Prostate gland (tissue), 2 donors: ENCODE measurements around the gene AKAP12. TPM values are rescaled to one million over a fixed set of nuclear protein-coding genes. Genes with fewer than 3 reads are reported as not detected.

Source experiments
- DNase-seq: peaks from one replicate; pipeline ENCODE4 v3.0.0-alpha.2; 2019; ENCODE audit warnings: low spot score
- H3K27ac ChIP-seq, 2 donors: fragments of 200-600 bp; sonication (generic); 2 replicates each; pipeline ENCODE4 v1.5.1; 2017 to 2019
- H3K27me3 ChIP-seq: fragments of 200-600 bp; sonication (generic); replicated peaks from 2 replicates; pipeline ENCODE4 v1.5.1; 2019; ENCODE audit not compliant: insufficient read depth
- H3K36me3 ChIP-seq, 2 donors: fragments of 200-600 bp; sonication (generic); 1 replicate in 1 of 2; 2 replicates in 1 of 2; pipeline versions ENCODE4 v1.5.1 to v1.8.1; 2017 to 2019
- H3K4me1 ChIP-seq: fragments of 200-600 bp; sonication (generic); replicated peaks from 2 replicates; pipeline ENCODE4 v1.5.1; 2019
- H3K4me3 ChIP-seq, 2 donors: fragments of 200-600 bp; sonication (generic); 2 replicates each; pipeline ENCODE4 v1.5.1; 2017 to 2019
- H3K9me3 ChIP-seq: fragments of 200-600 bp; sonication (generic); 2 replicates; pipeline ENCODE4 v1.5.1; 2017
- POLR2A ChIP-seq: fragments of 450-650 bp; IDR thresholded peaks from one replicate; pipeline ENCODE4 v1.6.1; 2016; ENCODE audit warnings: antibody characterized with exemption, mild to moderate bottlenecking
- POLR2AphosphoS5 ChIP-seq: sonication (generic); formaldehyde crosslinking; IDR thresholded peaks from one replicate; pipeline ENCODE4 v1.6.1; 2017; ENCODE audit warnings: antibody characterized with exemption
- whole genome bisulfite sequencing: methylation state at CpG from one replicate; pipeline ENCODE4 v1.1.5; 2018; 5-methylcytosine and 5-hydroxymethylcytosine counted together
- intact Hi-C: fragments of 100-400 bp; cut with DNase I; formaldehyde crosslinking; loops from one replicate; pipeline ENCODE4 v1.14.2; 2022
- total RNA-seq, 2 donors: library from RNA; depleted of rRNA; stranded (reverse); fragments of >200 nt; gene quantifications; one replicate each; pipeline ENCODE4 v1.1.0, GENCODE V29; 2016
- TF ChIP-seq, protein P1 (sequence below), 4 experiments: fragments of 200-600 bp in 2 of 4; fragments of 450-650 bp in 2 of 4; sonication (generic) in 2 of 4; IDR thresholded peaks; 1 replicate in 3 of 4; 2 replicates in 1 of 4; pipeline ENCODE4 v1.5.1; 2016 to 2019; ENCODE audit warnings: antibody characterized with exemption in 4 of 4, mild to moderate bottlenecking in 2 of 4, moderate library complexity in 2 of 4

Gene AKAP12
- total RNA-seq, 2 donors from 2014 or later = 29.4 to 159 TPM

DNA sequence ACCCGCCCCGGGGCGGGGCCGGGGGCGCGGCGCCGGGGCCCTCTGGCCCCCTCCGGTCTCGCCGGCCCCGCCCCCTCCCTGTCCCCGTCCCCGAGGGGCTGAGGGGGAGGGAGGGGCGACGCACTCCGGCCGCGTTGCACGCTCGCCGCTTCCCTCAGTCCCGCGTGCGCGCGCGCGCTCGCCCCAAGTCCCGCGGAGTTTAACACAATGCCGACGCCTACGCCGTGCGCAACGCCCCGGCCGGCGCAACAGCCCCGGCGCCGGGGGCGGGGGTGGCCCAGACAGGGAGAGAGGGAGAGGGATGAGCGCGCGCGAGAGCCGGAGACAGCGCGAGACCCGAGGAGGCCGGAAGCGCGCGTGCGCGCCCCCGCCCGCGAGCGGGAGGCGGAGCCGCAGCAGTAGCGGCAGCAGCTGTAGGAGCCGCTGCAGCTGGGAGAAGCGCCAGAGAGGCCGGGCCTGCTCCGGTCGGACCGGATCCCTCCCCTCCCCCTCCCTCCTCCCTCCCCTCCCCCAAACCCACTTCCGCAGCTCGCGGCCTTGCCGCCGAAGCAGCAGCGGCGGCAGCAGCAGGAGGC lies 150.6 kb downstream of the AKAP12 start:
- Histone ChIP-seq H3K36me3 (no peaks in the 10 kb centered on the region), H3K27me3 (no peaks in the 10 kb centered on the region), H3K4me1 (peaks cover 12% of the 10 kb centered on the region), H3K9me3 (no peaks in the 10 kb centered on the region), H3K4me3 (peak overlapping the region; percentile 96), H3K27ac (peak overlapping the region; percentile 99 to 100)
- intact Hi-C loops = no loop called here
- TF ChIP-seq POLR2A = peak; percentile 76
- TF ChIP-seq, protein P1, sequence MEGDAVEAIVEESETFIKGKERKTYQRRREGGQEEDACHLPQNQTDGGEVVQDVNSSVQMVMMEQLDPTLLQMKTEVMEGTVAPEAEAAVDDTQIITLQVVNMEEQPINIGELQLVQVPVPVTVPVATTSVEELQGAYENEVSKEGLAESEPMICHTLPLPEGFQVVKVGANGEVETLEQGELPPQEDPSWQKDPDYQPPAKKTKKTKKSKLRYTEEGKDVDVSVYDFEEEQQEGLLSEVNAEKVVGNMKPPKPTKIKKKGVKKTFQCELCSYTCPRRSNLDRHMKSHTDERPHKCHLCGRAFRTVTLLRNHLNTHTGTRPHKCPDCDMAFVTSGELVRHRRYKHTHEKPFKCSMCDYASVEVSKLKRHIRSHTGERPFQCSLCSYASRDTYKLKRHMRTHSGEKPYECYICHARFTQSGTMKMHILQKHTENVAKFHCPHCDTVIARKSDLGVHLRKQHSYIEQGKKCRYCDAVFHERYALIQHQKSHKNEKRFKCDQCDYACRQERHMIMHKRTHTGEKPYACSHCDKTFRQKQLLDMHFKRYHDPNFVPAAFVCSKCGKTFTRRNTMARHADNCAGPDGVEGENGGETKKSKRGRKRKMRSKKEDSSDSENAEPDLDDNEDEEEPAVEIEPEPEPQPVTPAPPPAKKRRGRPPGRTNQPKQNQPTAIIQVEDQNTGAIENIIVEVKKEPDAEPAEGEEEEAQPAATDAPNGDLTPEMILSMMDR (IDR thresholded peaks at IDR 0.05) = peak in 1 of 4 experiments; percentile 4
- peak; percentile 71 for TF ChIP-seq POLR2AphosphoS5
- peak; percentile 97 for DNase-seq
- WGBS = under 1% methylated on average over 56 of the region's 79 CpGs

DNA sequence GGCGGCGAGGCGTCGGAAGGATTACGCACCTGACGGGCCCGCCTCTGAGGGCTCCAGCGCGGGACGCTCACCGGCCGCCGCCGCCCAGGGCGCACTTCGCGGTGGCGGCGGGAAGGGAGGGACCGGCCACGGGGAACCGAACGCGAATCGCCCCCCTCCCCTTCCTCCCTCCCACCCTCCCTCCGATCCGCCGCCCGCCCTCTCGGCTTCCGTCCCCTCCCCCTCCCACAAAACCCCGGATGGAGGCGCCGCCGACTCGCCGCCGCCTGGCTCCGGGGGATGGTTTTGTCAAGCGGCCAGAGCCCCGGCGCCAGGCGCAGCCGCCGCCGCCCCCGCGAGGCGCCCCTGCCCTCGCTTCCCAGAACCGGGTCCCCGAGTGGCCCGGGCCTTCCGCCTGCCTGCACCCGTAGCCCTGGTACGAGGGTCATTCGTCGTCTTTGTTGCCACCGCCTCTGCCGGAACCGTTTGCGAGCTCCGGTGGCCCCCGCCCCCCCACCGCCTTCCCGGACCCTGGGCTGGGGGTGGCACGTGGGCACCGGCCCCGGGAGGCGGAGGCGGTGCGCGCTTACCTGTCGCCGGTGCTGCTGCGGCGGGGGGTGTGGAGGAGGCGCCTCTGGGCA lies 151.2 kb downstream of the AKAP12 start:
- Histone ChIP-seq H3K36me3 (no peaks in the 10 kb centered on the region), H3K4me3 (peak overlapping the region; percentile 96), H3K9me3 (no peaks in the 10 kb centered on the region), H3K27me3 (no peaks in the 10 kb centered on the region), H3K27ac (peak overlapping the region; percentile 99 to 100), H3K4me1 (peaks cover 12% of the 10 kb centered on the region)
- 0% methylated on average over 61 of the region's 78 CpGs for WGBS
- peak; percentile 51 for DNase-seq
- no peak for TF ChIP-seq POLR2AphosphoS5
- peak; percentile 23 for TF ChIP-seq POLR2A
- TF ChIP-seq, protein P1 (IDR thresholded peaks at IDR 0.05) = no peak
- intact Hi-C loops = no loop called here

DNA sequence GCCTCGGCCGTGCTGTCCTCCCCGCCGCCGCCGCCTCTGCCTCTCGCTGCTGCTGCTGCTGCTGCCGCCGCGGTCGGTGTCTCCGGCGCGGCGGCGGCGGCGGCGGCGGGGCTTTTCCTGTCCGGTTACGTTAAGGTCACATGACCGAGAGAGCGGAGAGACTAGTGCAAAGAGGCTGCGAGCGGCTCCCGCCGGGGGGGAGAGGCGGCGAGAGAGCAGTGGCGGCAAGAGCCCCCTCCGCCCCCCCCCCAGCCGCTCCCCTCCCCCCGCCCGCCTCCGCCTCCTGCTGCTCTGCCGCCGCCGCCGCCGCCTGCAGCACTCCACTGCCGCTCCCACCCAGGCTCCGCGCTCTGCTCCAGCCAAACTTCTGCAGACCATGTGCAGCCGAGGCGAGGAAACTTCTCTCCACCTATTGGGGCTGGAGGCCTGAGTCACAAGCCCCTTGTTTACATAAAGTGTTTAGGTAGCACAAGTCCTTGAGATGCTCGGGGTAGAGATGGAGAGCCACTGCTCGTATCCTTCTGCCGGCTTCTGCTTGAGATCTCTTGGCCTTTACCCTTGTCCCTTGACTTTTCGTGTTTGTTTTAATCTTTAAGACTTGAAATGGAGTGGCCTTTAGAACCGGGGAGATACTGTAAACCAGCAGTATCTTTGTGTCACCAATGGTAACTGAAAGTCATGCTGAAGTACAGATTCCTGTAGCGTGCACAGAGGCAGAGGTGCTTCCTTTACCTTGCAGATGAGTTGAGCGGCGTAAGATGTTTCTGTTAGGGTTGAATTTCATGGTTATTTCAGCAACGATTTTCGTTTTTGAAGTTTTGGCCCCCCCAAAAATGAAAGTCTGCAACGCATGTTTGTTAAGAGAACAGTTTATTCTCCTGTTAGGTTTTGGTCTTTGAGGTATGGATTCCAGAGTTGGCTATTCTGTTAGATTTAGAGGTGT lies 152.0 kb downstream of the AKAP12 start, which contains the start of gene ZBTB2:
Gene ZBTB2 (minus strand): TSS at position 89 of the 943 bp plus-strand sequence. CDS start 17,922 bp downstream, outside the sequence.
- Histone ChIP-seq H3K4me3 (peak within 1 kb of the TSS; percentile 96), H3K9me3 (no peaks in the 10 kb centered on the region), H3K27me3 (no peaks in the 10 kb centered on the region), H3K4me1 (peaks cover 12% of the 10 kb centered on the region), H3K36me3 (no peaks in the 10 kb centered on the region), H3K27ac (peak within 1 kb of the TSS; percentile 99 to 100)
- TF ChIP-seq POLR2AphosphoS5 (peak; percentile 35), POLR2A (no peak)
- peak; percentile 59 for DNase-seq
- WGBS = under 1% methylated on average over 48 of the region's 57 CpGs
- intact Hi-C loops = loop anchor here (2.0 kb wide), 1 partner anchor 61 kb away; the partner anchor contains the start of gene RMND1

DNA sequence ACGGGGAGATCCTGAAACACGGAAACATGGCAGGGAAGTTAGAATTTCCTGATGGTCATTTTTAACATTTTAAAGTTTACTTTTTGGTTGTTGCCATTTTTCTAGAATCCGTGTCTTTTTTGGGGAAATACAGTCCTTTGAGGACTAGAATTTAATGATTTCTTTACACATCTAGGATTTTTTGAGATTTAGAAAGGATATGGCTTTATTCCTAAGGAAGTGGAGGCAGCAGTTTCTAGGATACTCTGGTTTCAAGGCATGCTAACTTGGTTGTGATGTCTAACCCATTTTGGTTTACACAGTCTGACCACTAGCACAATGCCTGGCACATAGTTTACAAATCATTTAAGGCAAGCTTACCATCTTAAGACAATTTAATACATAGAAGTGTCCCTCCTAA lies 152.7 kb downstream of the AKAP12 start:
- Histone ChIP-seq H3K9me3 (no peaks in the 10 kb centered on the region), H3K4me3 (peak overlapping the region in 1 of 2 donors; percentile 96), H3K4me1 (peaks cover 12% of the 10 kb centered on the region), H3K27ac (peak overlapping the region; percentile 99 to 100), H3K36me3 (no peaks in the 10 kb centered on the region), H3K27me3 (no peaks in the 10 kb centered on the region)
- WGBS = 6% methylated on average over 3 of the region's 3 CpGs
- TF ChIP-seq, protein P1 (IDR thresholded peaks at IDR 0.05) = no peak
- TF ChIP-seq POLR2A (no peak), POLR2AphosphoS5 (no peak)
- no peak for DNase-seq
- intact Hi-C loops = loop anchor here (2.0 kb wide), 1 partner anchor 60 kb away; the partner anchor contains the start of gene RMND1

DNA sequence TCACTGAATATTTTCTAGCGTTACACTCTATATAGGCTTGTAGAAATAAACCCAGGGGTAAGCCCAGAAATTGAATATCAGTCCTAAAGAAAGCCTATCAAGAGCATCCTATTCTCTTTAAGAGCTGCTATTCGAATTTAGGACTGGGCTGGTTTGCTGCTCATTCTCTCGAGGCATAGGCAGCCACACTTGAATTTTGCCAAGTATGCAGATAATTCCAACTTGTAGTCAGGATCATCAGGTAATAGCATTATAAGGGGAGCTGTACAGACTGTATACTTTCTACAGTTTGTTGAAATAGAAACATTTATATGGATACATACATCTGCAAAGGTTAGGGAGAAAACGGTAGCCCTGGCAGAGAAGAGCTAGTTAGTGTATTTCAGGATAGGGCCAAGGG lies 153.6 kb downstream of the AKAP12 start:
- DNase-seq = no peak
- H3K4me3 ChIP-seq = no peak overlapping the region
- no peak overlapping the region for H3K27ac ChIP-seq
- intact Hi-C loops = loop anchor here (2.0 kb wide), 1 partner anchor 59 kb away; the partner anchor contains the start of gene RMND1
- WGBS = 45% methylated on average over 4 of the region's 4 CpGs
- peaks cover 12% of the 10 kb centered on the region for H3K4me1 ChIP-seq
- no peaks in the 10 kb centered on the region for H3K27me3 ChIP-seq
- TF ChIP-seq POLR2A (no peak), POLR2AphosphoS5 (no peak)
- TF ChIP-seq, protein P1 (IDR thresholded peaks at IDR 0.05) = no peak
- H3K9me3 ChIP-seq = no peaks in the 10 kb centered on the region
- H3K36me3 ChIP-seq = no peaks in the 10 kb centered on the region
